HG02759 (cell line): ENCODE results near the gene ALDH3B2.
"Not testable (repeated sequence)": the region's sequence is repeated elsewhere in the genome, so short reads cannot be mapped to it uniquely, and the experiment has no call there.

Source experiments
- ATAC-seq: cut with Tn5 transposase; IDR thresholded peaks from one replicate; pipeline ENCODE4 v1.9.1; 2021; ENCODE audit warnings: mild to moderate bottlenecking, moderate library complexity; ENCODE audit not compliant: unreplicated experiment

ALDH3B2 gene

DNA sequence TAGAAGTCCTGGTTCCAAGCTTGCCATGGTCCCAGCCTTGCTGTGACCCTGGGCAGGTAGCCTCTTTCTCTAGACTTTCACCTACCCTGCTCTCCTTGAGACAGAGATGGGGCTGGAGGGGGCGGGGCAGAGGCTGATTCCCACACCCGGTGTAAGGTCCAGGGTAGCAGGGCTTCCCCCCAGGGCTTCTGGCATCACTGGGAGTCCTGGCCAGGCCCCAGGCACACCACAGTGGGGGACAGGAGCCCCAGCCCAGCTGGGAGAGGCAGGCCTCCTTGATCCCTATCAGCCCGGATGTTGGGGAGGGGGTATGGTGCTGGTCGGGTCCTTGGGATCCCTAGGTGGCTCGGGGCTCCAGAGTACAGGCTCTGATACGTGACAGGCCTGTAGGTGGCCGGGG is 43.0 kb downstream of the ALDH3B2 start:
- no peak for ATAC-seq

GRCh38 chr11:67630943-67631331 is 43.5 kb downstream of the ALDH3B2 start:
- no peak for ATAC-seq

DNA sequence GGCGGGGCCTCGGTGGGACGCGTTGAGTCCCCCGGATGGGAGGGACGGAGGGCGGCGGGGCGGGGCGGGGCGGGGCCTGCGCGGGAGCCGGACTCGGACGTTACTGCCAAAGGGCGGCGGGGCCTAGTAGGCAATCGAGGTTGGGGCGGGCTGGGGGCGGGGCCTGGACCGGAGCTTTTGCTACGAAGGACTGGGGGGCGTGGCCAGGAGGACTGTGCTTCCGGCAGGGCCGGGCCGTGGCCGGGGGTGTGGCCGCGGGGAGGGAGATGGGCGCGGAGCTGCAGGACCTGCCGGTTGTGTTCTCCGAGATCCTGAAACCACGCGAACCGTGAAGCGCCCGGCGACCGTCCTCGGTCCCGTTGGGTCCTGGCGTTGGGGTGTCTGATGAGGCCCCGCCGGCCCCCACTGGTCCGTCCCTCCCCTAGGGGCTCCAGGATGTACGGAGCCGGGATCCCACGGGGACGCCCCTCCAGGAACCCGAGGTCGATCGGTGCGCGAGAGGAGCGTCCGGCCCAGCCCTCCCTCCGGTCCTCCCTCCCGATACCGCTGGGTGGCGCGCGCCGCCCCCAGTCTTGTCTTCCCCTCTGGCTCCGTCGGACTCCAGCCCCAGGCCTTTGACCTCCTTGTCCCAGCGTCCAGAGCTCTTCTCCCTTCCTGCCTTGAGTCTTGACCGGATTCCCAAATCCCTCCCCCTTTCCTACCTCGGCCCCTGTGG is 44.0 kb downstream of the ALDH3B2 start:
- ATAC-seq, result peak; percentile 72

GRCh38 chr11:67629386-67630227 is 44.8 kb downstream of the ALDH3B2 start, which contains the start of gene NUDT8:
Gene NUDT8 (minus strand): TSS chr11:67629937. CDS start chr11:67629911, 26 bp downstream.
- ATAC-seq, result peak; percentile 46

GRCh38 chr11:67628710-67629385 is 45.6 kb downstream of the ALDH3B2 start:
- no peak for ATAC-seq

- no peak for ATAC-seq
Observed at GRCh38 chr11:67627812-67628624, 46.4 kb downstream of the ALDH3B2 start.

GRCh38 chr11:67627441-67627811 is 47.0 kb downstream of the ALDH3B2 start:
- no peak for ATAC-seq

GRCh38 chr11:67626970-67627369 is 47.5 kb downstream of the ALDH3B2 start:
- ATAC-seq, result no peak

- not testable (repeated sequence) for ATAC-seq
Observed at GRCh38 chr11:67626131-67626833, 48.1 kb downstream of the ALDH3B2 start.

DNA sequence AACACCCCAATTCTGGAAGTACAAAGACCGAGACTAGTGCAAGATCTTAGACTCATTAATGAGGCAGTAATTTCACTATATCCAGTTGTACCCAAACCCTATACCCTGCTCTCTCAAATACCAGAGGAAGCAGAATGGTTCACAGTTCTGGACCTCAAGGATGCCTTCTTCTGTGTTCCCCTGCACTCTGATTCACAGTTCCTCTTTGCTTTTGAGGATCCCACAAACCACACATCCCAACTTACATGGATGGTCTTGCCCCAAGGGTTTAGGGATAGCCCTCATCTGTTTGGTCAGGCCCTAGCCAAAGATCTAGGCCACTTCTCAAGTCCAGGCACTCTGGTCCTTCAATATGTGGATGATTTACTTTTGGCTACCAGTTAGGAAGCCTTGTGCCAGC is 50.6 kb downstream of the ALDH3B2 start:
- not testable (repeated sequence) for ATAC-seq

GRCh38 chr11:67622905-67623304 is 51.5 kb downstream of the ALDH3B2 start:
- ATAC-seq, result not testable (repeated sequence)

DNA sequence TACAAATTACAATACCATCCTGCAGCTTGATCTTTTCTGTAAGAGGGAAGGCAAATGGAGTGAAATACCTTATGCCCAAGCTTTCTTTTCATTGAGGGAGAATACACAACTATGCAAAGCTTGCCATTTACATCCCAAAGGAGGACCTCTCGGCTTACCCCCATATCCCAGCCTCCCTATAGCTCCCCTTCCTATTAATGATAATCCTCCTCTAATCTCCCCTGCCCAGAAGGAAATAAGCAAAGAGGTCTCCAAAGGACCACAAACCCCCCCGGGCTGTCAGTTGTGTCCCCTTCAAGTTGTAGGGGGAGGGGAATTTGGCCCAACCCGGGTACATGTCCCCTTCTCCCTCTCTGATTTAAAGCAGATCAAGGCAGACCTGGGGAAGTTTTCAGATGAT is 52.5 kb downstream of the ALDH3B2 start:
- ATAC-seq, result not testable (repeated sequence)

DNA sequence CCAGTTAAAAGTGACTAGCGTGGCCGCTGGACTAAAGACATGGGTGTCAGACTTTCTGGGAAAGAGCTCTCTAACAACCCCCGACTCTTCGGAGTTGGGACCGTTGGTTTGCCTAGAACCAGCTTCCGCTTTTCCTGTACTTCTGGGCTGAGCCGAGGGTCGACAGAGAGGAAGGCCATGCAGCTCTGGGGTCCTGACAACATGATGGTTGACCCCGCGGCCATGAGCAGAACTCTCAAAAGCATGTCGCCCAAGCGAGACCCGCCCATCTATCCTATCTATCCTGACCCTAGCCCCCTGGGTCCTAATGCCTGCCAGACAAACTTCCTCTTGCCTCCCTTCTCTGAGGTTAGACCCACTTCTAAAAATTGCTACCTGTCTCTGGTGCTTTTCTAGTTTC is 53.8 kb downstream of the ALDH3B2 start:
- ATAC-seq, result not testable (repeated sequence)

DNA sequence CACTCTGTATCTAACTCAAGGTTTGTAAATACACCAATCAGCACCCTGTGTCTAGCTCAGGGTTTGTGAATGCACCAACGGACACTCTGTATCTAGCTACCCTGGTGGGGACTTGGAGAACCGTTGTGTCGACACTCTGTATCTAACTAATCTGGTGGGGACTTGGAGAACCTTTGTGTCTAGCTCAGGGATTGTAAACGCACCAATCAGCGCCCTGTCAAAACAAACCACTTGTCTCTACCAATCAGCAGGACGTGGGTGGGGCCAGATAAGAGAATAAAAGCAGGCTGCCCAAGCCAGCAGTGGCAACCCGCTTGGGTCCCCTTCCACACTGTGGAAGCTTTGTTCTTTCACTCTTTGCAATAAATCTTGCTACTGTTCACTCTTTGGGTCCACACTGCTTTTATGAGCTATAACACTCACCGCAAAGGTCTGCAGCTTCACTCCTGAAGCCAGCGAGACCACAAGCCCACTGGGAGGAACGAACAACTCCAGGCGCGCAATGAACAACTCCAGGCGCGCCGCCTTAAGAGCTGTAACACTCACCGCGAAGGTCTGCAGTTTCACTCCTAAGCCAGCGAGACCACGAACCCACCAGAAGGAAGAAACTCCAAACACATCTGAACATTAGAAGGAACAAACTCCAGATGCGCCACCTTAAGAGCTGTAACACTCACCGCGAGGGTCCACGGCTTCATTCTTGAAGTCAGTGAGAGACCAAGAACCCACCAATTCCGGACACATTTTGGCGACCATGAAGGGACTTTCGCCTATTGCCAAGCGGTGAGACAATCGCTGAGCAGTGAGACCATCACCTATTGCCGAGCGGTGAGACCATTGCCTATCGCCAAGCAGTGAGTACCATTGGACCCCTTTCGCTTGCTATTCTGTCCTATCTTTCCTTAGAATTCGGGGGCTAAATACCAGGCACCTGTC is 54.5 kb downstream of the ALDH3B2 start:
- not testable (repeated sequence) for ATAC-seq

- not testable (repeated sequence) for ATAC-seq
Observed at GRCh38 chr11:67618901-67619659, 55.3 kb downstream of the ALDH3B2 start.

- ATAC-seq, result no peak
Observed at GRCh38 chr11:67617243-67617953, 57.0 kb downstream of the ALDH3B2 start.

DNA sequence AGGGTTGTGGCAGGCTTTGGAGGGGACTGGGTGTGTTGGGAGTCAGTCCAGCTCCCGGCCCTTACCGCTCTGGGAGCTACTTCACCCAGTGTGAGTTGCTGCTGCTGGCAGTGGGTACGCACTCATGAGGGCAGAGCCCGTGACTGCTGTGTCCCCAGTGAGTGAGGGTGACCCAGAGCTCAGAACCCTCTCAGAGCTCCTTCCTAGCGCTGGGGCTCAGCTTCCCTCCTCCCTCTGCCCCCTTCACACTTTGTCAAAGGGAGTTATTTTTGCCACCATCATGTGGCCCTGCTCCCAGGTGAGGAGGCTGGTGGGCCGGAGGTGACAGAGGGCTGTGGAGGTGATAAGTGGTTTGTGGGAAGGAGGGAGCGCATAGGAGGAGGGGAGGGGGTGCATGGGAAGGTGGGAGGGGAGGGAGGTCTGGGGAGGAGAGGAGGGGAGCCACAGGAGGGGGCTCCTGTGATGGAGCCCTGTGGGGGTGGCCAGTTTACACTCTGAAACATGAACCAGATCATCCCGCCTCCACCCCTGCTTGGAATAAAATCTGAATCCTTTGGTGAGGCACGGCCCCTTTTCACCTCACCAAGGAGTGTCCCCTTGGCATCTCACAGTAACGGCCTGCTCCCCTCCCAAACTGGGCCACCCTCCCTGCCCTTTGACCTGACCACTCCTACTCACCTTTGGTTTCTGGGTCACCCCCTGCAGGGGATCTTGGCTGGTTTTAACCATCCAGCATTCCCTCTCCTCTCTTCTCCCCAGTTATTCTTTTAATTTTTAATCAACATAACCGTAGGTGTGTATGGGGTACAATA is 57.8 kb downstream of the ALDH3B2 start:
- no peak for ATAC-seq
